GM23338 (cell line): Measurements from ENCODE around the gene KLHL1. TPM values are rescaled to one million over a fixed set of nuclear protein-coding genes. Genes with fewer than 3 reads are reported as not detected.
A peak's percentile ranks its signal among the peaks of the same experiment; 100 is the strongest.

ENCODE experiments used
- ATAC-seq: fragments of 200-7000 bp; cut with Tn5 transposase; 3 replicates; pipeline ENCODE4 v1.9.1; 2020
- DNase-seq: peaks from one replicate; pipeline ENCODE4 v3.0.0-alpha.2; 2015; ENCODE audit warnings: low spot score
- H2AFZ ChIP-seq: fragments of 200-600 bp; sonication (generic); 2 replicates; pipeline ENCODE4 v1.8.0; 2016; ENCODE audit warnings: antibody characterized with exemption, mild to moderate bottlenecking, moderate library complexity
- H3F3A ChIP-seq: fragments of 200-600 bp; sonication (generic); replicated peaks from 2 replicates; pipeline ENCODE4 v1.8.0; 2017; ENCODE audit warnings: antibody characterized with exemption, mixed run types, low read depth
- H3K27ac ChIP-seq: fragments of 200-600 bp; sonication (generic); 2 replicates; pipeline ENCODE4 v1.6.1; 2016; ENCODE audit warnings: low read depth
- H3K27me3 ChIP-seq: fragments of 200-600 bp; sonication (generic); 2 replicates; pipeline ENCODE4 v1.8.0; 2016; ENCODE audit warnings: mild to moderate bottlenecking, mixed run types, moderate library complexity; ENCODE audit not compliant: insufficient read depth
- H3K36me3 ChIP-seq: fragments of 200-600 bp; sonication (generic); 2 replicates; pipeline ENCODE4 v1.8.0; 2016; ENCODE audit warnings: mild to moderate bottlenecking; ENCODE audit not compliant: insufficient read depth
- H3K4me1 ChIP-seq: fragments of 200-600 bp; sonication (generic); 2 replicates; pipeline ENCODE4 v1.8.0; 2016; ENCODE audit warnings: mild to moderate bottlenecking, moderate library complexity; ENCODE audit not compliant: insufficient read depth
- H3K4me2 ChIP-seq: fragments of 200-600 bp; sonication (generic); 2 replicates; pipeline ENCODE4 v1.7.1; 2017; ENCODE audit warnings: mixed run types
- H3K4me3 ChIP-seq: fragments of 200-600 bp; sonication (generic); 2 replicates; pipeline ENCODE4 v1.6.1; 2016; ENCODE audit warnings: mixed run types
- H3K79me2 ChIP-seq: fragments of 200-600 bp; sonication (generic); replicated peaks from 2 replicates; pipeline ENCODE4 v1.8.0; 2017; ENCODE audit warnings: mild to moderate bottlenecking; ENCODE audit not compliant: insufficient read depth
- H3K9me2 ChIP-seq: fragments of 200-600 bp; sonication (generic); 2 replicates; pipeline ENCODE4 v1.8.0; 2017; ENCODE audit not compliant: insufficient read depth
- H4K20me1 ChIP-seq: fragments of 200-600 bp; sonication (generic); replicated peaks from 2 replicates; pipeline ENCODE4 v1.8.0; 2017; ENCODE audit warnings: mild to moderate bottlenecking; ENCODE audit not compliant: insufficient read depth
- H3K27ac Mint-ChIP-seq: 2 replicates; pipeline ENCODE4 v1.8.0; 2020; ENCODE audit warnings: inconsistent platforms, mild to moderate bottlenecking, moderate library complexity, mixed read lengths
- H3K27me3 Mint-ChIP-seq: 3 replicates; pipeline ENCODE4 v1.8.0; 2022; ENCODE audit warnings: low read depth, mild to moderate bottlenecking, moderate library complexity, mixed read lengths, inconsistent platforms; ENCODE audit not compliant: insufficient read depth, poor library complexity
- H3K36me3 Mint-ChIP-seq: 3 replicates; pipeline ENCODE4 v1.8.0; 2021; ENCODE audit warnings: low read depth, mild to moderate bottlenecking, inconsistent platforms, moderate library complexity, mixed read lengths
- H3K4me1 Mint-ChIP-seq: 3 replicates; pipeline ENCODE4 v1.8.0; 2020; ENCODE audit warnings: mild to moderate bottlenecking, inconsistent platforms, mixed read lengths
- H3K4me3 Mint-ChIP-seq: 3 replicates; pipeline ENCODE4 v1.8.0; 2021; ENCODE audit warnings: moderate library complexity, mild to moderate bottlenecking, inconsistent platforms, mixed read lengths
- H3K9me3 Mint-ChIP-seq: 3 replicates; pipeline ENCODE4 v1.8.0; 2020; ENCODE audit warnings: moderate library complexity, mild to moderate bottlenecking, inconsistent platforms, mixed read lengths
- CREB1 ChIP-seq: fragments of 250-450 bp; sonication (Bioruptor Pico); IDR thresholded peaks from 2 replicates; pipeline ENCODE4 v1.5.0; 2020; ENCODE audit warnings: low read depth, mild to moderate bottlenecking, moderate library complexity
- EZH2 ChIP-seq: fragments of 200-600 bp; sonication (generic); IDR thresholded peaks from one replicate; pipeline ENCODE4 v1.8.0; 2017; ENCODE audit warnings: antibody characterized with exemption, mild to moderate bottlenecking, low read depth; ENCODE audit not compliant: unreplicated experiment
- EZH2phosphoT487 ChIP-seq: fragments of 200-600 bp; sonication (generic); IDR thresholded peaks from one replicate; pipeline ENCODE4 v1.8.1; 2018; ENCODE audit warnings: antibody characterized with exemption; ENCODE audit not compliant: unreplicated experiment
- JUNB ChIP-seq: IDR thresholded peaks from one replicate; pipeline ENCODE4 v1.6.1; 2016; ENCODE audit warnings: antibody characterized with exemption; ENCODE audit not compliant: unreplicated experiment
- NANOG ChIP-seq: IDR thresholded peaks from 2 replicates; pipeline ENCODE4 v1.6.1; 2016; ENCODE audit warnings: antibody characterized with exemption, borderline replicate concordance
- POLR2AphosphoS5 ChIP-seq: IDR thresholded peaks from 2 replicates; pipeline ENCODE4 v1.6.1; 2016; ENCODE audit warnings: antibody characterized with exemption, low read depth
- STAT1 ChIP-seq: IDR thresholded peaks from one replicate; pipeline ENCODE4 v1.6.1; 2016; ENCODE audit warnings: antibody characterized with exemption; ENCODE audit not compliant: unreplicated experiment
- ZNF331 ChIP-seq: fragments of 250-450 bp; sonication (Bioruptor Pico); IDR thresholded peaks from 2 replicates; pipeline ENCODE4 v1.5.0; 2020; ENCODE audit warnings: low read depth, mild to moderate bottlenecking, moderate library complexity
- polyA plus RNA-seq: library from polyadenylated mRNA; unstranded; fragments of >200 nt; fragmentation: Nextera tagmentation; extraction: Ambion mirVana; gene quantifications from 2 replicates; pipeline ENCODE4 v1.2.1, GENCODE V29; 2016
- total RNA-seq: library from RNA; depleted of rRNA; stranded (reverse); fragments of >200 nt; shearing (Covaris generic); gene quantifications from 2 replicates; pipeline ENCODE4 v1.2.3, GENCODE V29; 2014
- TF ChIP-seq, protein P1 (sequence below): IDR thresholded peaks from one replicate; pipeline ENCODE4 v1.6.1; 2018; ENCODE audit warnings: antibody characterized with exemption; ENCODE audit not compliant: unreplicated experiment

Gene KLHL1
- total and polyA plus RNA-seq, 2 experiments from 2014 or later = not detected

GRCh38 chr13:69980799-69981198, 127.5 kb downstream of the KLHL1 start:
- no peak overlapping the region for H3K27ac Mint-ChIP-seq
- H3K9me3 Mint-ChIP-seq = no peaks in the 10 kb centered on the region
- Histone ChIP-seq H3K4me3 (no peak overlapping the region), H3K27ac (no peak overlapping the region), H3K4me1 (no peaks in the 10 kb centered on the region), H4K20me1 (no peaks in the 10 kb centered on the region), H3F3A (no peaks in the 10 kb centered on the region), H3K9me2 (no peaks in the 10 kb centered on the region), H3K27me3 (no peaks in the 10 kb centered on the region), H3K4me2 (no peak overlapping the region), H3K36me3 (no peaks in the 10 kb centered on the region), H2AFZ (no peak overlapping the region), H3K79me2 (no peaks in the 10 kb centered on the region)
- DNase-seq (no peak), ATAC-seq (no peak)
- TF ChIP-seq JUNB = no peak
- TF ChIP-seq POLR2AphosphoS5 = no peak
- TF ChIP-seq ZNF331 (CRISPR knock-in tag) = no peak
- no peak for TF ChIP-seq CREB1 (CRISPR knock-in tag)
- TF ChIP-seq EZH2 = no peak
- no peaks in the 10 kb centered on the region for H3K4me1 Mint-ChIP-seq
- H3K36me3 Mint-ChIP-seq = no peaks in the 10 kb centered on the region
- no peak overlapping the region for H3K4me3 Mint-ChIP-seq
- H3K27me3 Mint-ChIP-seq = no peaks in the 10 kb centered on the region

DNA sequence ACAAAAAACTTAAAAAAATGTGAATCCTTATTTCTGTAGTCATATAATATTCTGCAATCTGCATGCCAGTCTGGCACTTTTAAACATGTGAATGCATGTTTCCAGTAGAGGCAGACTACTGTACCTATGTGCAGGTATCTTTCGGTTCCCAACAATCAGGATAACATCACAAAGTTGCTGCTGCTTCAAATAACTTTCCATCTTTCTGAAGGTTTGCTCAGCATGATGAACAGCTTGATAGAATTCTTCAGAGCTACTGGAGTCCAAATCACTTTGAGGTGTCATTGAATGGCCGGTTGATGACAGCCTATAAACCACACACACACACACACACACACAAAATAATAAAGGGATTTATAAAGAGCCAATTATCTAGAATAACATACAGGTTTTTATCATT, 132.8 kb downstream of the KLHL1 start:
- no peaks in the 10 kb centered on the region for H3K9me3 Mint-ChIP-seq
- Histone ChIP-seq H3K4me2 (no peak overlapping the region), H2AFZ (no peak overlapping the region), H3K4me3 (no peak overlapping the region), H3K4me1 (0 out of 2 replicates have a peak, but pooled peaks cover under 1% of the 10 kb centered on the region), H3K9me2 (no peaks in the 10 kb centered on the region), H3K79me2 (no peaks in the 10 kb centered on the region), H3F3A (no peaks in the 10 kb centered on the region), H3K36me3 (no peaks in the 10 kb centered on the region), H4K20me1 (no peaks in the 10 kb centered on the region), H3K27me3 (no peaks in the 10 kb centered on the region), H3K27ac (no peak overlapping the region)
- H3K36me3 Mint-ChIP-seq = no peaks in the 10 kb centered on the region
- no peak overlapping the region for H3K4me3 Mint-ChIP-seq
- H3K27ac Mint-ChIP-seq = no peak overlapping the region
- H3K27me3 Mint-ChIP-seq = no peaks in the 10 kb centered on the region
- H3K4me1 Mint-ChIP-seq = peaks cover 4% of the 10 kb centered on the region
- ATAC-seq (no peak), DNase-seq (no peak)
- TF ChIP-seq STAT1 = no peak
- no peak for TF ChIP-seq NANOG

DNA sequence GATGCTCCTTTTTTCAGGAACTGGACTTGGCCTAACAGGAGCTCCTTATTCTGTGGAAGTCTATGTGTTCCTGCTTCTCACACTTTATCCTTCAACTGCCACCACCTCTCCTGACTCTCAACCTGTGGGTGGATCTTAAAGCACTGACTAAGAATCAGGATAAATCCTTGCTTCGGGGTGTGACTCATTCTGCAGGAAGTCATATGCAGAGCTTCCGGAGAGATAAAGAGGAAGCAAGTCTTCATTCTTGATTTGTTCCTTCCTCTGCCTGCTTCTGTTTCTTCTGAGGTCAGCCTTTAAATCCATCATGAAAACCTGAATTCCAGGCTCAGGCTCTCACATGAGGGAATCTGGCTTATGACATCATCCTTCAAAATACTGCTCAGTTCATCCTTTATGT, 137.7 kb downstream of the KLHL1 start:
- no peak overlapping the region for H3K4me2 ChIP-seq
- no peak overlapping the region for H3K4me3 ChIP-seq
- peak overlapping the region; percentile 80; the same call in 1 of the 2 replicates for H2AFZ ChIP-seq
- H3K27ac ChIP-seq = no peak overlapping the region
- H3K9me2 ChIP-seq = no peaks in the 10 kb centered on the region
- H3F3A ChIP-seq = no peaks in the 10 kb centered on the region
- 0 out of 2 replicates have a peak overlapping the region, but pooled peaks have one; percentile 5 for H3K27ac Mint-ChIP-seq
- H3K4me1 ChIP-seq = 0 out of 2 replicates have a peak, but pooled peaks cover 7% of the 10 kb centered on the region
- no peaks in the 10 kb centered on the region for H3K27me3 ChIP-seq
- ATAC-seq (peak; percentile 39; the same call in 1 of the 3 replicates), DNase-seq (peak; percentile 37)
- H4K20me1 ChIP-seq = no peaks in the 10 kb centered on the region
- no peaks in the 10 kb centered on the region for H3K9me3 Mint-ChIP-seq
- H3K27me3 Mint-ChIP-seq = no peaks in the 10 kb centered on the region
- H3K36me3 Mint-ChIP-seq = no peaks in the 10 kb centered on the region
- no peaks in the 10 kb centered on the region for H3K79me2 ChIP-seq
- peaks cover 11% of the 10 kb centered on the region for H3K4me1 Mint-ChIP-seq
- no peak overlapping the region for H3K4me3 Mint-ChIP-seq
- no peaks in the 10 kb centered on the region for H3K36me3 ChIP-seq
- TF ChIP-seq, protein P1, sequence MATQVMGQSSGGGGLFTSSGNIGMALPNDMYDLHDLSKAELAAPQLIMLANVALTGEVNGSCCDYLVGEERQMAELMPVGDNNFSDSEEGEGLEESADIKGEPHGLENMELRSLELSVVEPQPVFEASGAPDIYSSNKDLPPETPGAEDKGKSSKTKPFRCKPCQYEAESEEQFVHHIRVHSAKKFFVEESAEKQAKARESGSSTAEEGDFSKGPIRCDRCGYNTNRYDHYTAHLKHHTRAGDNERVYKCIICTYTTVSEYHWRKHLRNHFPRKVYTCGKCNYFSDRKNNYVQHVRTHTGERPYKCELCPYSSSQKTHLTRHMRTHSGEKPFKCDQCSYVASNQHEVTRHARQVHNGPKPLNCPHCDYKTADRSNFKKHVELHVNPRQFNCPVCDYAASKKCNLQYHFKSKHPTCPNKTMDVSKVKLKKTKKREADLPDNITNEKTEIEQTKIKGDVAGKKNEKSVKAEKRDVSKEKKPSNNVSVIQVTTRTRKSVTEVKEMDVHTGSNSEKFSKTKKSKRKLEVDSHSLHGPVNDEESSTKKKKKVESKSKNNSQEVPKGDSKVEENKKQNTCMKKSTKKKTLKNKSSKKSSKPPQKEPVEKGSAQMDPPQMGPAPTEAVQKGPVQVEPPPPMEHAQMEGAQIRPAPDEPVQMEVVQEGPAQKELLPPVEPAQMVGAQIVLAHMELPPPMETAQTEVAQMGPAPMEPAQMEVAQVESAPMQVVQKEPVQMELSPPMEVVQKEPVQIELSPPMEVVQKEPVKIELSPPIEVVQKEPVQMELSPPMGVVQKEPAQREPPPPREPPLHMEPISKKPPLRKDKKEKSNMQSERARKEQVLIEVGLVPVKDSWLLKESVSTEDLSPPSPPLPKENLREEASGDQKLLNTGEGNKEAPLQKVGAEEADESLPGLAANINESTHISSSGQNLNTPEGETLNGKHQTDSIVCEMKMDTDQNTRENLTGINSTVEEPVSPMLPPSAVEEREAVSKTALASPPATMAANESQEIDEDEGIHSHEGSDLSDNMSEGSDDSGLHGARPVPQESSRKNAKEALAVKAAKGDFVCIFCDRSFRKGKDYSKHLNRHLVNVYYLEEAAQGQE = no peak
- TF ChIP-seq EZH2phosphoT487 (no peak), NANOG (no peak)
